Measurements from ENCODE around the gene SDHA. TPM values are rescaled to one million over a fixed set of nuclear protein-coding genes. Genes with fewer than 3 reads are reported as not detected.
"Not testable (repeated sequence)": the region's sequence is repeated elsewhere in the genome, so short reads cannot be mapped to it uniquely, and the experiment has no call there.

SDHA gene
- total RNA-seq, 4 donors from 2014 or later: 59.9 to 70.4 (median 67.8) TPM

DNA sequence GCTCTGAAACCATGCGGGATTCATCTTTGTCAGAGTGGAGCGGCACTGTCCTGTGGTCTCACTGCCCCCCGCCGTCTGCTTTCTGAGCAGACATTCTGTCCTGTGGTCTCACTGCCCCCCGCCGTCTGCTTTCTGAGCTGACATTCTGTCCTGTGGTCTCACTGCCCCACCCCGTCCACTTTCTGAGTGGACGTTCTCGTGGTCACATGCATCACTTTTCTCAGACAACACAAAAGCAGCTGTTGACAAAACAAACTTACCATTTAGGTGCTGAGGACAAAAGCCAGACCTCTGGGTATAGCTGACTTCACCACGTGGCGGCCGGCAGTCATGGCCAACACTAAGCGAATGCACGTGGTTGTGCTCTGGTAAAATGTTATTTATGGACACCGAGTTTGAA, 24.0 kb upstream of the SDHA start:
- intact Hi-C loops (cut with DNase I; ENCODE audit: low total_unique reads): no loop called here
- TF ChIP-seq POLR2A (IDR thresholded peaks at IDR 0.05) (no peak), CTCF (IDR thresholded peaks at IDR 0.05) (no peak)
- no peak for DNase-seq (ENCODE audit: low spot score in 2 of 2)
- 85% methylated on average over 15 of the region's 15 CpGs for WGBS, 2 donors
- no peak overlapping the region for H3K4me3 ChIP-seq (ENCODE audit: low read depth, poor library complexity, severe bottlenecking)

DNA sequence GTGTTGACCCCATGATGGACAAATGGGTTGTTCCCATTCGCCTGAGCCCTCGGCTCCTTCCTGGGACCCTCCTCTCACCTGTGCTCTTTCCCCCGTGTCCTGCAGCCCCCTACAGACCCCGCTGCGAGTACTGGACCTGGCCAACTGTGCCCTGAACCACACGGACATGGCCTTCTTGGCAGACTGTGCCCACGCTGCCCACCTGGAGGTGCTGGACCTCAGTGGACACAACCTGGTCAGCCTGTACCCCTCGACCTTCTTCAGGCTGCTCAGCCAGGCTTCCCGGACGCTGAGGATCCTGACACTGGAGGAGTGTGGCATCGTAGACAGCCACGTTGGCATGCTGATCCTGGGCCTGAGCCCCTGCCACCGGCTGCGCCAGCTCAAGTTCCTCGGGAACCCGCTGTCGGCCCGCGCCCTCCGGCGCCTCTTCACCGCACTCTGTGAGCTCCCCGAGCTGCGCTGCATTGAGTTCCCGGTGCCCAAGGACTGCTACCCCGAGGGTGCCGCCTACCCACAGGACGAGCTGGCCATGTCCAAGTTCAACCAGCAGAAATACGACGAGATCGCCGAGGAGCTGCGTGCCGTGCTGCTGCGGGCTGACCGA, 23.4 kb upstream of the SDHA start:
- DNase-seq (ENCODE audit: low spot score in 2 of 2): no peak
- no peak overlapping the region for H3K4me3 ChIP-seq (ENCODE audit: low read depth, poor library complexity, severe bottlenecking)
- WGBS, 2 donors: 94 to 95% methylated on average over 36 of the region's 36 CpGs
- intact Hi-C loops (cut with DNase I; ENCODE audit: low total_unique reads): no loop called here
- no peak for TF ChIP-seq CTCF (IDR thresholded peaks at IDR 0.05)
- no peak for TF ChIP-seq POLR2A (IDR thresholded peaks at IDR 0.05)

- no peak overlapping the region for H3K4me3 ChIP-seq (ENCODE audit: low read depth, poor library complexity, severe bottlenecking)
- DNase-seq (ENCODE audit: low spot score in 2 of 2): no peak
- 79 to 86% methylated on average over 33 of the region's 33 CpGs for WGBS, 2 donors
- TF ChIP-seq POLR2A (IDR thresholded peaks at IDR 0.05): no peak
- no peak for TF ChIP-seq CTCF (IDR thresholded peaks at IDR 0.05)
- intact Hi-C loops (cut with DNase I; ENCODE audit: low total_unique reads): no loop called here
These were observed 22.5 kb upstream of the SDHA start for GRCh38 chr5:195401-196160.

GRCh38 chr5:196350-196749, 21.8 kb upstream of the SDHA start:
- WGBS, 2 donors: 79 to 83% methylated on average over 5 of the region's 10 CpGs
- DNase-seq (ENCODE audit: low spot score in 2 of 2): no peak
- TF ChIP-seq POLR2A (IDR thresholded peaks at IDR 0.05) (no peak), CTCF (IDR thresholded peaks at IDR 0.05) (no peak)
- intact Hi-C loops (cut with DNase I; ENCODE audit: low total_unique reads): no loop called here
- no peak overlapping the region for H3K4me3 ChIP-seq (ENCODE audit: low read depth, poor library complexity, severe bottlenecking)

DNA sequence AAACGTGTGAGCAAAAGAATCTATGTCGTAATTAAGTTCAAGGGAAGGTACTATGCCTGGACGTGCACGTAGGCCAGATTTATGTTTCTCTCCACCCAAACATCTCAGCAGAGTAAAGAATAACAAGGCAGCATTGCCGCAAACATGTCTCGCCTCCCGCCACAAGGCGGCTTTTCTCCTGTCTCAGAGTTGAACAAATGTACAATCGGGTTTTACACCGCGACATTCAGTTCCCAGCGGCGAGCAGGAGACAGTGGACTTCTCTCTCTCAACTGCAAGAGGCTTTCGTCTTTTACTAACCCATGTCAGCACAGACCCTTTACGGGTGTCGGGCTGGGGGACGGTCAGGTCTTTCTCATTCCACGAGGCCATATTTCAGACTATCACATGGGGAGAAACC, 21.1 kb upstream of the SDHA start:
- H3K4me3 ChIP-seq (ENCODE audit: low read depth, poor library complexity, severe bottlenecking); DNase-seq (ENCODE audit: low spot score in 2 of 2); intact Hi-C loops (cut with DNase I; ENCODE audit: low total_unique reads): not testable (repeated sequence)
- WGBS, 2 donors: 32 to 39% methylated on average over 18 of the region's 18 CpGs

GRCh38 chr5:197892-198489, 20.1 kb upstream of the SDHA start:
- no peak for DNase-seq (ENCODE audit: low spot score in 2 of 2)
- WGBS, 2 donors: 86 to 87% methylated on average over 9 to 12 of the region's 12 CpGs

More at GRCh38 chr5:197892-198489, 20.1 kb upstream of the SDHA start:
- intact Hi-C loops (cut with DNase I; ENCODE audit: low total_unique reads): no loop called here
- TF ChIP-seq CTCF (IDR thresholded peaks at IDR 0.05): no peak
- TF ChIP-seq POLR2A (IDR thresholded peaks at IDR 0.05): no peak
- no peak overlapping the region for H3K4me3 ChIP-seq (ENCODE audit: low read depth, poor library complexity, severe bottlenecking)

All from lower leg skin (tissue), 4 donors.